Measurements from ENCODE around the gene RIN1.
"Not testable (repeated sequence)": the region's sequence is repeated elsewhere in the genome, so short reads cannot be mapped to it uniquely, and the experiment has no call there.

The RIN1 gene

GRCh38 chr11:66317723-66318599 lies 18.3 kb downstream of the RIN1 start:
- no peak for DNase-seq (ENCODE audit: low spot score)

GRCh38 chr11:66317322-66317722 lies 18.9 kb downstream of the RIN1 start:
- DNase-seq (ENCODE audit: low spot score): no peak

- no peak for DNase-seq (ENCODE audit: low spot score)
These were observed 19.4 kb downstream of the RIN1 start, which contains the start of gene CD248 for GRCh38 chr11:66316849-66317251. CD248 (minus strand) TSS chr11:66317044; CDS start chr11:66317027, 17 bp downstream.

GRCh38 chr11:66315921-66316811 lies 20.1 kb downstream of the RIN1 start:
- no peak for DNase-seq (ENCODE audit: low spot score)

GRCh38 chr11:66315498-66315885 lies 20.7 kb downstream of the RIN1 start:
- DNase-seq (ENCODE audit: low spot score): no peak

- DNase-seq (ENCODE audit: low spot score): no peak
These were observed 21.4 kb downstream of the RIN1 start for GRCh38 chr11:66314561-66315497.

GRCh38 chr11:66314186-66314501 lies 22.1 kb downstream of the RIN1 start:
- DNase-seq (ENCODE audit: low spot score): no peak

GRCh38 chr11:66313321-66314185 lies 22.7 kb downstream of the RIN1 start:
- no peak for DNase-seq (ENCODE audit: low spot score)

GRCh38 chr11:66312549-66313320 lies 23.5 kb downstream of the RIN1 start:
- peak; percentile 95 for DNase-seq (ENCODE audit: low spot score)

GRCh38 chr11:66311965-66312548 lies 24.2 kb downstream of the RIN1 start:
- peak; percentile 85 for DNase-seq (ENCODE audit: low spot score)

- no peak for DNase-seq (ENCODE audit: low spot score)
These were observed 24.7 kb downstream of the RIN1 start for GRCh38 chr11:66311470-66311964.

GRCh38 chr11:66310803-66311440 lies 25.3 kb downstream of the RIN1 start:
- DNase-seq (ENCODE audit: low spot score): not testable (repeated sequence)

GRCh38 chr11:66310324-66310723 lies 25.9 kb downstream of the RIN1 start:
- DNase-seq (ENCODE audit: low spot score): no peak

GRCh38 chr11:66309475-66309874 lies 26.8 kb downstream of the RIN1 start:
- DNase-seq (ENCODE audit: low spot score): no peak

- DNase-seq (ENCODE audit: low spot score): no peak
These were observed 33.6 kb downstream of the RIN1 start for GRCh38 chr11:66302656-66303055.

- DNase-seq (ENCODE audit: low spot score): no peak
These were observed 37.0 kb downstream of the RIN1 start for GRCh38 chr11:66299186-66299585.

- no peak for DNase-seq (ENCODE audit: low spot score)
These were observed 38.6 kb downstream of the RIN1 start for GRCh38 chr11:66297610-66298009.

GRCh38 chr11:66294626-66295620 lies 41.3 kb downstream of the RIN1 start:
- DNase-seq (ENCODE audit: low spot score): no peak

All from kidney capillary endothelial cell (primary cell).